Stomach smooth muscle (tissue), 2 donors: ENCODE results near the gene CSTF3.
A peak's percentile ranks its signal among the peaks of the same experiment; 100 is the strongest.
"Not testable (repeated sequence)": the region's sequence is repeated elsewhere in the genome, so short reads cannot be mapped to it uniquely, and the experiment has no call there.

Experiments used
- H3K27ac ChIP-seq: one replicate; pipeline ENCODE4 v1.7.0; 2013; ENCODE audit warnings: mild to moderate bottlenecking, low read length, inconsistent platforms
- H3K27me3 ChIP-seq, 2 donors: one replicate each; pipeline ENCODE4 v1.7.0; 2013; ENCODE audit warnings: low read length in 2 of 2; ENCODE audit not compliant: insufficient read depth in 2 of 2, control insufficient read depth in 1 of 2
- H3K36me3 ChIP-seq, 2 donors: one replicate each; pipeline ENCODE4 v1.7.0; 2013; ENCODE audit warnings: low read length in 2 of 2; ENCODE audit not compliant: control insufficient read depth in 2 of 2, insufficient read depth in 2 of 2
- H3K4me1 ChIP-seq: one replicate; pipeline ENCODE4 v1.7.0; 2013; ENCODE audit warnings: low read length; ENCODE audit not compliant: control insufficient read depth, insufficient read depth
- H3K4me3 ChIP-seq, 2 donors: one replicate each; pipeline ENCODE4 v1.7.0; 2013; ENCODE audit warnings: low read length in 2 of 2
- H3K9ac ChIP-seq, 2 donors: one replicate each; pipeline ENCODE4 v1.7.0; 2013; ENCODE audit warnings: low read length in 2 of 2, mild to moderate bottlenecking in 1 of 2
- H3K9me3 ChIP-seq, 2 donors: one replicate each; pipeline ENCODE4 v1.7.0; 2013; ENCODE audit warnings: low read length in 2 of 2; ENCODE audit not compliant: control insufficient read depth in 2 of 2
- donor health status: healthy.
- donor health status: Pancreatic carcinoma.

CSTF3 gene

GRCh38 chr11:33062137-33062536 lies 99.1 kb downstream of the CSTF3 start:
- no peaks in the 10 kb centered on the region for H3K27me3 ChIP-seq
- H3K36me3 ChIP-seq, result peaks cover 23 to 29% of the 10 kb centered on the region in 2 donors
- peaks cover 35% of the 10 kb centered on the region for H3K4me1 ChIP-seq
- peak overlapping the region; percentile 85 for H3K27ac ChIP-seq
- H3K4me3 ChIP-seq, result no peak overlapping the region
- H3K9me3 ChIP-seq, result no peaks in the 10 kb centered on the region
- peak overlapping the region; percentile 22 to 36 for H3K9ac ChIP-seq

GRCh38 chr11:33060271-33060670 lies 101.0 kb downstream of the CSTF3 start:
- Histone ChIP-seq H3K27me3 (no peaks in the 10 kb centered on the region), H3K4me3 (no peak overlapping the region), H3K4me1 (peaks cover 33% of the 10 kb centered on the region), H3K36me3 (peaks cover 11 to 24% of the 10 kb centered on the region in 2 donors), H3K9me3 (no peaks in the 10 kb centered on the region), H3K9ac (no peak overlapping the region), H3K27ac (peak overlapping the region; percentile 90)

GRCh38 chr11:33059331-33060007 lies 101.8 kb downstream of the CSTF3 start:
- no peak overlapping the region for H3K4me3 ChIP-seq
- peaks cover 13 to 29% of the 10 kb centered on the region in 2 donors for H3K36me3 ChIP-seq
- H3K27ac ChIP-seq, result peak overlapping the region; percentile 90
- H3K9ac ChIP-seq, result no peak overlapping the region
- H3K4me1 ChIP-seq, result peaks cover 25% of the 10 kb centered on the region
- H3K27me3 ChIP-seq, result no peaks in the 10 kb centered on the region
- H3K9me3 ChIP-seq, result no peaks in the 10 kb centered on the region

- peaks cover 12% of the 10 kb centered on the region for H3K4me1 ChIP-seq
- H3K27ac ChIP-seq, result no peak overlapping the region
- H3K36me3 ChIP-seq, result peaks cover 13 to 29% of the 10 kb centered on the region in 2 donors
- H3K9ac ChIP-seq, result no peak overlapping the region
- no peaks in the 10 kb centered on the region for H3K27me3 ChIP-seq
- H3K4me3 ChIP-seq, result no peak overlapping the region
- H3K9me3 ChIP-seq, result no peaks in the 10 kb centered on the region
Measured at GRCh38 chr11:33057284-33057683, 104.0 kb downstream of the CSTF3 start.

GRCh38 chr11:33055375-33055774 lies 105.9 kb downstream of the CSTF3 start:
- Histone ChIP-seq H3K4me1 (peaks cover 1% of the 10 kb centered on the region), H3K27ac (no peak overlapping the region), H3K4me3 (no peak overlapping the region), H3K9me3 (no peaks in the 10 kb centered on the region), H3K9ac (no peak overlapping the region), H3K36me3 (peaks cover 10 to 29% of the 10 kb centered on the region in 2 donors), H3K27me3 (no peaks in the 10 kb centered on the region)

GRCh38 chr11:33052231-33052630 lies 109.0 kb downstream of the CSTF3 start:
- H3K9ac ChIP-seq, result no peak overlapping the region
- no peak overlapping the region for H3K4me3 ChIP-seq
- H3K4me1 ChIP-seq, result no peaks in the 10 kb centered on the region
- peaks cover 4 to 18% of the 10 kb centered on the region in 2 donors for H3K36me3 ChIP-seq
- H3K9me3 ChIP-seq, result no peaks in the 10 kb centered on the region
- H3K27me3 ChIP-seq, result no peaks in the 10 kb centered on the region
- H3K27ac ChIP-seq, result no peak overlapping the region

- H3K27ac ChIP-seq, H3K36me3 ChIP-seq, H3K4me3 ChIP-seq, H3K27me3 ChIP-seq, H3K9ac ChIP-seq, H3K9me3 ChIP-seq, H3K4me1 ChIP-seq: not testable (repeated sequence)
Measured at GRCh38 chr11:33049565-33050408, 111.5 kb downstream of the CSTF3 start.

- not testable (repeated sequence) for H3K9ac ChIP-seq, H3K4me1 ChIP-seq, H3K9me3 ChIP-seq, H3K27ac ChIP-seq, H3K27me3 ChIP-seq, H3K4me3 ChIP-seq
- H3K36me3 ChIP-seq, result peaks cover 7 to 11% of the 10 kb centered on the region in 2 donors
Measured at GRCh38 chr11:33048701-33049100, 112.6 kb downstream of the CSTF3 start.

- no peak overlapping the region for H3K9ac ChIP-seq
- peaks cover 7 to 12% of the 10 kb centered on the region in 2 donors for H3K36me3 ChIP-seq
- no peak overlapping the region for H3K4me3 ChIP-seq
- no peaks in the 10 kb centered on the region for H3K9me3 ChIP-seq
- H3K4me1 ChIP-seq, result peaks cover 3% of the 10 kb centered on the region
- no peaks in the 10 kb centered on the region for H3K27me3 ChIP-seq
- H3K27ac ChIP-seq, result no peak overlapping the region
Measured at GRCh38 chr11:33045551-33046255, 115.6 kb downstream of the CSTF3 start.

- Histone ChIP-seq H3K27ac (no peak overlapping the region), H3K9ac (no peak overlapping the region), H3K9me3 (no peaks in the 10 kb centered on the region), H3K4me3 (no peak overlapping the region), H3K27me3 (no peaks in the 10 kb centered on the region), H3K36me3 (peaks cover 7 to 12% of the 10 kb centered on the region in 2 donors), H3K4me1 (peaks cover 10% of the 10 kb centered on the region)
Measured at GRCh38 chr11:33044285-33044756, 117.0 kb downstream of the CSTF3 start.
